Keratinocyte (primary cell): ENCODE measurements around the gene VSIG10L2. TPM values are rescaled to one million over a fixed set of nuclear protein-coding genes. Genes with fewer than 3 reads are reported as not detected.

Experiments used
- DNase-seq: peaks from one replicate; pipeline ENCODE4 v3.0.0-alpha.2; 2011; ENCODE audit warnings: low read depth, missing footprints, low spot score
- FAIRE-seq: peaks from 2 replicates; lab custom pipeline; 2011; peaks lifted over from hg19 to GRCh38; lab: Jason Lieb, UNC
- H2AFZ ChIP-seq: 2 replicates; pipeline ENCODE4 v1.6.0; 2012; ENCODE audit warnings: low read length, control low read depth, inconsistent platforms; ENCODE audit not compliant: control insufficient read depth
- H3K27ac ChIP-seq: 2 replicates; pipeline ENCODE4 v1.5.1; 2011; ENCODE audit warnings: low read length; ENCODE audit not compliant: control insufficient read depth, insufficient read depth
- H3K27me3 ChIP-seq: 3 replicates; pipeline ENCODE4 v1.6.0; 2011; ENCODE audit warnings: low read length; ENCODE audit not compliant: control insufficient read depth, insufficient read depth; ENCODE audit errors: extremely low read depth
- H3K36me3 ChIP-seq, 2 experiments: 2 replicates in 1 of 2; 3 replicates in 1 of 2; pipeline ENCODE4 v1.5.1; 2011; ENCODE audit warnings: low read length in 2 of 2, mild to moderate bottlenecking in 1 of 2; ENCODE audit not compliant: control insufficient read depth in 2 of 2, insufficient read depth in 2 of 2; ENCODE audit errors: extremely low read depth in 1 of 2
- H3K4me1 ChIP-seq: 3 replicates; pipeline ENCODE4 v1.5.1; 2011; ENCODE audit warnings: low read length; ENCODE audit not compliant: control insufficient read depth, insufficient read depth; ENCODE audit errors: extremely low read depth
- H3K4me2 ChIP-seq: 3 replicates; pipeline ENCODE4 v1.6.0; 2011; ENCODE audit warnings: low read depth, low read length; ENCODE audit not compliant: control insufficient read depth, insufficient read depth; ENCODE audit errors: extremely low read depth
- H3K4me3 ChIP-seq, 3 experiments: fragments of 200-600 bp in 1 of 3; sonication (generic) in 1 of 3; 2 replicates in 2 of 3; 3 replicates in 1 of 3; pipeline ENCODE4 v1.5.1; 2011 to 2016; ENCODE audit warnings: low read length in 3 of 3, mild to moderate bottlenecking in 3 of 3, control low read depth in 2 of 3, inconsistent platforms in 1 of 3, low read depth in 1 of 3, mixed read lengths in 1 of 3, mixed run types in 1 of 3, moderate library complexity in 1 of 3; ENCODE audit not compliant: control insufficient read depth in 2 of 3, insufficient read depth in 2 of 3; ENCODE audit errors: extremely low read depth in 1 of 3
- H3K79me2 ChIP-seq: 2 replicates; pipeline ENCODE4 v1.6.0; 2012; ENCODE audit warnings: low read length; ENCODE audit not compliant: control insufficient read depth, insufficient read depth
- H3K9ac ChIP-seq: 3 replicates; pipeline ENCODE4 v1.6.0; 2011; ENCODE audit warnings: low read length; ENCODE audit not compliant: control insufficient read depth, insufficient read depth; ENCODE audit errors: extremely low read depth
- H3K9me1 ChIP-seq: 3 replicates; pipeline ENCODE4 v1.6.0; 2011; ENCODE audit warnings: low read length; ENCODE audit not compliant: control insufficient read depth, insufficient read depth; ENCODE audit errors: extremely low read depth
- H3K9me3 ChIP-seq: 2 replicates; pipeline ENCODE4 v1.5.1; 2012; ENCODE audit warnings: low read depth, low read length; ENCODE audit not compliant: control insufficient read depth
- H4K20me1 ChIP-seq: 3 replicates; pipeline ENCODE4 v1.6.0; 2011; ENCODE audit warnings: low read length; ENCODE audit not compliant: control insufficient read depth, insufficient read depth; ENCODE audit errors: extremely low read depth
- CTCF ChIP-seq, 3 experiments: IDR thresholded peaks in 1 of 3; conservative IDR thresholded peaks in 1 of 3; optimal IDR thresholded peaks in 1 of 3; 2 replicates in 2 of 3; 3 replicates in 1 of 3; pipeline versions ENCODE3 to v1.5.1; 2011; ENCODE audit warnings: low read length in 3 of 3, mild to moderate bottlenecking in 3 of 3, moderate library complexity in 2 of 3, control low read depth in 1 of 3, inconsistent platforms in 1 of 3; ENCODE audit not compliant: insufficient read depth in 2 of 3; ENCODE audit errors: extremely low read depth in 1 of 3
- EZH2 ChIP-seq: IDR thresholded peaks from one replicate; pipeline ENCODE4 v1.6.1; 2012; ENCODE audit warnings: inconsistent platforms, mild to moderate bottlenecking, low read length, moderate library complexity
- dilution Hi-C: fragments of 300-500 bp; cut with MboI; formaldehyde crosslinking; loops from one replicate; pipeline ENCODE4 v1.7.0; 2020; ENCODE audit warnings: low sequenced_read_pairs; ENCODE audit not compliant: extremely low pct_ligation_motif_present
- polyA plus RNA-seq, 5 experiments: library from polyadenylated mRNA; depleted of rRNA in 3 of 5; stranded (reverse) in 3 of 5; stranded (forward) in 1 of 5; unstranded in 1 of 5; fragments of >200 nt; gene quantifications; 1 replicate in 1 of 5; 2 replicates in 3 of 5; 3 replicates in 1 of 5; pipeline versions ENCODE4 v1.2.1 to v1.2.3, GENCODE V29; 2011 to 2012; ENCODE audit warnings: missing spikeins in 2 of 5, low read depth in 1 of 5, low replicate concordance in 1 of 5

VSIG10L2 gene
- polyA plus RNA-seq, 1 donor (not counting 4 experiments of a cell fraction or from before 2014, with no cell fraction given): 0.09 TPM

GRCh38 chr11:125952973-125953372, 7.1 kb downstream of the VSIG10L2 start:
- Histone ChIP-seq H3K9me3 (no peaks in the 10 kb centered on the region), H3K4me2 (peak overlapping the region; percentile 66), H4K20me1 (no peaks in the 10 kb centered on the region), H3K36me3 (no peaks in the 10 kb centered on the region), H3K27ac (no peak overlapping the region), H3K9ac (no peak overlapping the region), H3K79me2 (no peaks in the 10 kb centered on the region), H3K27me3 (peaks cover 4% of the 10 kb centered on the region), H3K4me3 (peak overlapping the region in 1 of 3 experiments; percentile 43), H3K4me1 (peaks cover 22% of the 10 kb centered on the region), H2AFZ (peak overlapping the region; percentile 58), H3K9me1 (no peaks in the 10 kb centered on the region)
- FAIRE-seq: peak; percentile 70
- no peak for DNase-seq
- dilution Hi-C loops: no loop called here
- TF ChIP-seq CTCF (optimal IDR thresholded peaks at IDR 0.05 in 1 of 3, IDR thresholded peaks at IDR 0.05 in 1 of 3, conservative IDR thresholded peaks at IDR 0.05 in 1 of 3; ENCODE audit: extremely low read depth in 1 of 3, insufficient read depth in 2 of 3, low read length in 3 of 3) (no peak), EZH2 (no peak)

- H2AFZ ChIP-seq: peak overlapping the region; percentile 58
- no peak for DNase-seq
- H3K4me2 ChIP-seq: peak overlapping the region; percentile 66
- no peaks in the 10 kb centered on the region for H3K79me2 ChIP-seq
- H3K4me1 ChIP-seq: peaks cover 22% of the 10 kb centered on the region
- H3K9me3 ChIP-seq: no peaks in the 10 kb centered on the region
- no peaks in the 10 kb centered on the region for H4K20me1 ChIP-seq
- no peaks in the 10 kb centered on the region for H3K36me3 ChIP-seq
- H3K27me3 ChIP-seq: peaks cover 4% of the 10 kb centered on the region
- no peaks in the 10 kb centered on the region for H3K9me1 ChIP-seq
- no peak overlapping the region for H3K27ac ChIP-seq
- no peak for FAIRE-seq
- peak overlapping the region in 1 of 3 experiments; percentile 43 for H3K4me3 ChIP-seq
- dilution Hi-C loops: no loop called here
- H3K9ac ChIP-seq: no peak overlapping the region
- no peak for TF ChIP-seq CTCF (optimal IDR thresholded peaks at IDR 0.05 in 1 of 3, IDR thresholded peaks at IDR 0.05 in 1 of 3, conservative IDR thresholded peaks at IDR 0.05 in 1 of 3; ENCODE audit: extremely low read depth in 1 of 3, insufficient read depth in 2 of 3, low read length in 3 of 3)
- TF ChIP-seq EZH2: no peak
Measured at GRCh38 chr11:125953401-125953935, 7.6 kb downstream of the VSIG10L2 start.
